Transverse colon (tissue), 4 donors: ENCODE data around the gene KLHL29. TPM values are rescaled to one million over a fixed set of nuclear protein-coding genes. Genes with fewer than 3 reads are reported as not detected.

Experiments
- DNase-seq: peaks from one replicate; pipeline ENCODE4 v3.0.0-alpha.2; 2019
- H3K27ac ChIP-seq, 4 donors: fragments of 200-600 bp; sonication (generic); 2 replicates each; pipeline ENCODE4 v1.5.1; 2016 to 2018; ENCODE audit warnings: inconsistent platforms in 4 of 4
- H3K27me3 ChIP-seq: fragments of 200-600 bp; sonication (generic); 2 replicates; pipeline ENCODE4 v1.5.1; 2017; ENCODE audit warnings: inconsistent platforms
- H3K36me3 ChIP-seq, 4 donors: fragments of 200-600 bp; sonication (generic); 2 replicates each; pipeline ENCODE4 v1.5.1; 2017 to 2019; ENCODE audit warnings: inconsistent platforms in 4 of 4
- H3K4me1 ChIP-seq, 4 donors: fragments of 200-600 bp; sonication (generic); 2 replicates each; pipeline ENCODE4 v1.5.1; 2017 to 2020; ENCODE audit warnings: inconsistent platforms in 4 of 4
- H3K4me3 ChIP-seq, 4 donors: fragments of 200-600 bp; sonication (generic); 1 replicate in 1 of 4; 2 replicates in 3 of 4; pipeline versions ENCODE4 v1.5.1 to v1.6.1; 2017 to 2019; ENCODE audit warnings: inconsistent platforms in 4 of 4
- H3K9me3 ChIP-seq, 2 donors: fragments of 200-600 bp; sonication (generic); 2 replicates each; pipeline ENCODE4 v1.5.1; 2017 to 2019; ENCODE audit warnings: inconsistent platforms in 2 of 2
- CTCF ChIP-seq, 5 experiments: fragments of 200-600 bp in 3 of 5; fragments of 450-650 bp in 2 of 5; sonication (generic) in 3 of 5; IDR thresholded peaks; 1 replicate in 2 of 5; 2 replicates in 3 of 5; pipeline ENCODE4 v1.5.1; 2016 to 2017; ENCODE audit warnings: antibody characterized with exemption in 5 of 5, inconsistent platforms in 3 of 5, mild to moderate bottlenecking in 2 of 5, moderate library complexity in 1 of 5
- EP300 ChIP-seq: sonication (generic); formaldehyde crosslinking; IDR thresholded peaks from one replicate; pipeline ENCODE4 v1.6.1; 2017; ENCODE audit warnings: antibody characterized with exemption, low read depth
- POLR2A ChIP-seq: fragments of 450-650 bp; IDR thresholded peaks from one replicate; pipeline ENCODE4 v1.6.1; 2016; ENCODE audit warnings: antibody characterized with exemption, mild to moderate bottlenecking, moderate library complexity
- POLR2AphosphoS5 ChIP-seq, 3 donors: sonication (generic); formaldehyde crosslinking; IDR thresholded peaks; one replicate each; pipeline ENCODE4 v1.6.1; 2016; ENCODE audit warnings: antibody characterized with exemption in 3 of 3
- WGBS, 2 donors: methylation state at CpG; one replicate each; pipeline ENCODE4 v1.1.5; 2018; ENCODE audit warnings: low coverage in 1 of 2; 5-methylcytosine and 5-hydroxymethylcytosine counted together
- in situ Hi-C, 4 donors: fragments of 200-750 bp; cut with MboI; loops; one replicate each; pipeline versions ENCODE4 v1.15.0 to v1.15.1; 2017; ENCODE audit warnings: low sequenced_read_pairs in 3 of 4, low pct_ligation_motif_present in 1 of 4, low pct_unique_long_range_greater_than_20kb in 1 of 4
- intact Hi-C: fragments of 100-400 bp; cut with DNase I; formaldehyde crosslinking; loops from one replicate; pipeline ENCODE4 v1.15.1; 2023; ENCODE audit warnings: low total_unique reads
- total RNA-seq, 4 donors: library from RNA; depleted of rRNA; stranded (reverse); fragments of >200 nt; gene quantifications; one replicate each; pipeline ENCODE4 v1.1.0, GENCODE V29; 2016

KLHL29 gene
- total RNA-seq, 4 donors from 2014 or later, result 3.3 to 16.5 (median 5.8) TPM

- no peak for TF ChIP-seq CTCF (IDR thresholded peaks at IDR 0.05)
- no peak for TF ChIP-seq POLR2AphosphoS5 (IDR thresholded peaks at IDR 0.05)
- no peak for TF ChIP-seq POLR2A
- H3K9me3 ChIP-seq, result no peaks in the 10 kb centered on the region
- in situ Hi-C loops (no loop called here), intact Hi-C loops (no loop called here)
- H3K27me3 ChIP-seq, result no peaks in the 10 kb centered on the region
- DNase-seq, result no peak
- H3K4me3 ChIP-seq, result no peak overlapping the region
- no peak overlapping the region for H3K27ac ChIP-seq
- H3K4me1 ChIP-seq, result peaks cover 0 to 8% (median 0%) of the 10 kb centered on the region in 4 donors
- WGBS, 2 donors, result 83% methylated on average over 8 of the region's 8 CpGs; no CpG with 5 or more reads in 1 of the 2 donors
- H3K36me3 ChIP-seq, result no peaks in the 10 kb centered on the region
Observed at GRCh38 chr2:23484275-23484674, 99.3 kb downstream of the KLHL29 start.

- no peaks in the 10 kb centered on the region for H3K36me3 ChIP-seq
- intact Hi-C loops, result no loop called here
- 74 to 76% methylated on average over 4 to 5 of the region's 5 CpGs for WGBS, 2 donors
- DNase-seq, result no peak
- no peak overlapping the region for H3K4me3 ChIP-seq
- in situ Hi-C loops, result no loop called here
- H3K9me3 ChIP-seq, result no peaks in the 10 kb centered on the region
- peaks cover 0 to 8% (median 0%) of the 10 kb centered on the region in 4 donors for H3K4me1 ChIP-seq
- no peaks in the 10 kb centered on the region for H3K27me3 ChIP-seq
- H3K27ac ChIP-seq, result no peak overlapping the region
- TF ChIP-seq POLR2AphosphoS5 (IDR thresholded peaks at IDR 0.05), result no peak
- no peak for TF ChIP-seq EP300
- TF ChIP-seq POLR2A, result no peak
- TF ChIP-seq CTCF (IDR thresholded peaks at IDR 0.05), result no peak
Observed at GRCh38 chr2:23484767-23485166, 99.8 kb downstream of the KLHL29 start.

- H3K27ac ChIP-seq, result no peak overlapping the region
- in situ Hi-C loops, result no loop called here
- H3K9me3 ChIP-seq, result no peaks in the 10 kb centered on the region
- TF ChIP-seq CTCF (IDR thresholded peaks at IDR 0.05), result no peak
- no peak for TF ChIP-seq POLR2AphosphoS5 (IDR thresholded peaks at IDR 0.05)
- TF ChIP-seq POLR2A, result no peak
- no peak for TF ChIP-seq EP300
- DNase-seq, result no peak
- no peaks in the 10 kb centered on the region for H3K36me3 ChIP-seq
- intact Hi-C loops, result no loop called here
- H3K4me3 ChIP-seq, result no peak overlapping the region
- H3K4me1 ChIP-seq, result peaks cover 0 to 8% (median 0%) of the 10 kb centered on the region in 4 donors
- WGBS, 2 donors, result 83% methylated on average over 2 of the region's 2 CpGs; no CpG with 5 or more reads in 1 of the 2 donors
- H3K27me3 ChIP-seq, result no peaks in the 10 kb centered on the region
Observed at GRCh38 chr2:23485261-23485660, 100.3 kb downstream of the KLHL29 start.

GRCh38 chr2:23485841-23486683 is 101.1 kb downstream of the KLHL29 start:
- no peaks in the 10 kb centered on the region for H3K9me3 ChIP-seq
- peaks cover 0 to 4% (median 0%) of the 10 kb centered on the region in 4 donors for H3K4me1 ChIP-seq
- no peak overlapping the region for H3K27ac ChIP-seq
- no peaks in the 10 kb centered on the region for H3K27me3 ChIP-seq
- TF ChIP-seq POLR2A (no peak), EP300 (no peak), POLR2AphosphoS5 (IDR thresholded peaks at IDR 0.05) (no peak), CTCF (IDR thresholded peaks at IDR 0.05) (no peak)
- intact Hi-C loops (no loop called here), in situ Hi-C loops (no loop called here)
- no peak overlapping the region for H3K4me3 ChIP-seq
- no peaks in the 10 kb centered on the region for H3K36me3 ChIP-seq
- no peak for DNase-seq
- WGBS, 2 donors, result 92 to 93% methylated on average over 3 to 10 of the region's 10 CpGs
